HCT116 (cell line): ENCODE data around the gene ZYG11B.

Source experiments
- CEBPB ChIP-seq: IDR thresholded peaks from 2 replicates; pipeline ENCODE4 v1.6.1; 2012; ENCODE audit warnings: low read depth
- CTCF ChIP-seq, 3 experiments: fragments of 200-600 bp in 1 of 3; sonication (generic) in 1 of 3; IDR thresholded peaks in 2 of 3; conservative IDR thresholded peaks in 1 of 3; 2 replicates each; pipeline ENCODE4 v1.5.1; 2012 to 2017; ENCODE audit warnings: low read depth in 2 of 3, low read length in 2 of 3, antibody characterized with exemption in 1 of 3, borderline replicate concordance in 1 of 3, control low read depth in 1 of 3, mild to moderate bottlenecking in 1 of 3, mixed read lengths in 1 of 3, mixed run types in 1 of 3, moderate library complexity in 1 of 3; ENCODE audit not compliant: insufficient read depth in 1 of 3
- EZH2 ChIP-seq: fragments of 200-600 bp; sonication (generic); IDR thresholded peaks from 2 replicates; pipeline ENCODE4 v1.6.1; 2017; ENCODE audit warnings: antibody characterized with exemption, mixed run types
- FOSL1 ChIP-seq: IDR thresholded peaks from 2 replicates; pipeline ENCODE4 v1.6.1; 2012; ENCODE audit warnings: low read depth
- JUND ChIP-seq: IDR thresholded peaks from 2 replicates; pipeline ENCODE4 v1.6.1; 2012
- POLR2AphosphoS5 ChIP-seq: IDR thresholded peaks from 2 replicates; pipeline ENCODE4 v1.6.1; 2011; ENCODE audit warnings: mild to moderate bottlenecking, low read depth, low read length, moderate library complexity
- RAD21 ChIP-seq: IDR thresholded peaks from 2 replicates; pipeline ENCODE4 v1.6.1; 2012; ENCODE audit warnings: low read depth, mild to moderate bottlenecking
- YY1 ChIP-seq: IDR thresholded peaks from 2 replicates; pipeline ENCODE4 v1.6.1; 2011; ENCODE audit warnings: low read length, low read depth, moderate library complexity, mild to moderate bottlenecking; ENCODE audit not compliant: insufficient replicate concordance; ENCODE audit errors: extremely low read depth
- ZNF274 ChIP-seq: fragments of 200-500 bp; sonication (Bioruptor generic); IDR thresholded peaks from 2 replicates; pipeline ENCODE4 v1.6.1; 2014; ENCODE audit warnings: mild to moderate bottlenecking, low read depth, low read length, inconsistent platforms
- TF ChIP-seq, protein P1 (sequence below): IDR thresholded peaks from 2 replicates; pipeline ENCODE4 v1.6.1; 2012; ENCODE audit warnings: low read depth
- TF ChIP-seq, protein P2 (sequence below): IDR thresholded peaks from 2 replicates; pipeline ENCODE4 v1.6.1; 2011; ENCODE audit warnings: mild to moderate bottlenecking, low read length, moderate library complexity; ENCODE audit not compliant: insufficient replicate concordance; ENCODE audit errors: extremely low read depth

DNA sequence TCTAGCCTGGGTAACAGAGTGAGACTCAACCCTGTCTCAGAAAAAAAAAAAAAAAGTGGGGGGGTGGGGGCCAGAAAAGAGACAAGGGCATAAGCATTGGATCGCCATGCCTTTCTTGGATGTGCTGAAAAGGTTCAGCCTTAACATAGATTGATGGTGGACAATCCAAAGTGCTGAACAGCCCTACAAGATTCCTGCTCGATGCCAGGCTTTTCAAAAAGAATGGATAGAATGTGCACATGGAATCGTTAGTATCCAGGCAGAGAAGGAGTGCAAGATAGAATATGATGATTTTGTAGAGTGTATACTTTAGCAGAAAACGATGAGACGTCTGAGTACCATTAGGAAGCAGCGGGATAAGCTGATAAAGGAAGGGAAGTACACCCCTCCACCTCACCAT lies 17.2 kb upstream of the ZYG11B start:
- no peak for TF ChIP-seq CTCF (IDR thresholded peaks at IDR 0.05 in 2 of 3, conservative IDR thresholded peaks at IDR 0.05 in 1 of 3; ENCODE audit: borderline replicate concordance in 1 of 3, insufficient read depth in 1 of 3, low read depth in 2 of 3, low read length in 2 of 3)
- TF ChIP-seq EZH2, result no peak
- no peak for TF ChIP-seq POLR2AphosphoS5
- TF ChIP-seq ZNF274, result no peak
- TF ChIP-seq, protein P1, sequence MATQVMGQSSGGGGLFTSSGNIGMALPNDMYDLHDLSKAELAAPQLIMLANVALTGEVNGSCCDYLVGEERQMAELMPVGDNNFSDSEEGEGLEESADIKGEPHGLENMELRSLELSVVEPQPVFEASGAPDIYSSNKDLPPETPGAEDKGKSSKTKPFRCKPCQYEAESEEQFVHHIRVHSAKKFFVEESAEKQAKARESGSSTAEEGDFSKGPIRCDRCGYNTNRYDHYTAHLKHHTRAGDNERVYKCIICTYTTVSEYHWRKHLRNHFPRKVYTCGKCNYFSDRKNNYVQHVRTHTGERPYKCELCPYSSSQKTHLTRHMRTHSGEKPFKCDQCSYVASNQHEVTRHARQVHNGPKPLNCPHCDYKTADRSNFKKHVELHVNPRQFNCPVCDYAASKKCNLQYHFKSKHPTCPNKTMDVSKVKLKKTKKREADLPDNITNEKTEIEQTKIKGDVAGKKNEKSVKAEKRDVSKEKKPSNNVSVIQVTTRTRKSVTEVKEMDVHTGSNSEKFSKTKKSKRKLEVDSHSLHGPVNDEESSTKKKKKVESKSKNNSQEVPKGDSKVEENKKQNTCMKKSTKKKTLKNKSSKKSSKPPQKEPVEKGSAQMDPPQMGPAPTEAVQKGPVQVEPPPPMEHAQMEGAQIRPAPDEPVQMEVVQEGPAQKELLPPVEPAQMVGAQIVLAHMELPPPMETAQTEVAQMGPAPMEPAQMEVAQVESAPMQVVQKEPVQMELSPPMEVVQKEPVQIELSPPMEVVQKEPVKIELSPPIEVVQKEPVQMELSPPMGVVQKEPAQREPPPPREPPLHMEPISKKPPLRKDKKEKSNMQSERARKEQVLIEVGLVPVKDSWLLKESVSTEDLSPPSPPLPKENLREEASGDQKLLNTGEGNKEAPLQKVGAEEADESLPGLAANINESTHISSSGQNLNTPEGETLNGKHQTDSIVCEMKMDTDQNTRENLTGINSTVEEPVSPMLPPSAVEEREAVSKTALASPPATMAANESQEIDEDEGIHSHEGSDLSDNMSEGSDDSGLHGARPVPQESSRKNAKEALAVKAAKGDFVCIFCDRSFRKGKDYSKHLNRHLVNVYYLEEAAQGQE, result no peak
- TF ChIP-seq RAD21, result no peak
- TF ChIP-seq YY1, result no peak
- no peak for TF ChIP-seq CEBPB
- TF ChIP-seq, protein P2, sequence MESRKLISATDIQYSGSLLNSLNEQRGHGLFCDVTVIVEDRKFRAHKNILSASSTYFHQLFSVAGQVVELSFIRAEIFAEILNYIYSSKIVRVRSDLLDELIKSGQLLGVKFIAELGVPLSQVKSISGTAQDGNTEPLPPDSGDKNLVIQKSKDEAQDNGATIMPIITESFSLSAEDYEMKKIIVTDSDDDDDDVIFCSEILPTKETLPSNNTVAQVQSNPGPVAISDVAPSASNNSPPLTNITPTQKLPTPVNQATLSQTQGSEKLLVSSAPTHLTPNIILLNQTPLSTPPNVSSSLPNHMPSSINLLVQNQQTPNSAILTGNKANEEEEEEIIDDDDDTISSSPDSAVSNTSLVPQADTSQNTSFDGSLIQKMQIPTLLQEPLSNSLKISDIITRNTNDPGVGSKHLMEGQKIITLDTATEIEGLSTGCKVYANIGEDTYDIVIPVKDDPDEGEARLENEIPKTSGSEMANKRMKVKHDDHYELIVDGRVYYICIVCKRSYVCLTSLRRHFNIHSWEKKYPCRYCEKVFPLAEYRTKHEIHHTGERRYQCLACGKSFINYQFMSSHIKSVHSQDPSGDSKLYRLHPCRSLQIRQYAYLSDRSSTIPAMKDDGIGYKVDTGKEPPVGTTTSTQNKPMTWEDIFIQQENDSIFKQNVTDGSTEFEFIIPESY, result no peak
- no peak for TF ChIP-seq JUND
- no peak for TF ChIP-seq FOSL1
